GM12801 (cell line): Measurements from ENCODE around the gene NAA10.

ENCODE experiments used
- TF ChIP-seq, protein P1 (sequence below): IDR thresholded peaks from one replicate; pipeline ENCODE4 v1.5.1; 2011; ENCODE audit warnings: control low read depth; ENCODE audit not compliant: insufficient read length; ENCODE audit errors: extremely low read depth

The NAA10 gene

DNA sequence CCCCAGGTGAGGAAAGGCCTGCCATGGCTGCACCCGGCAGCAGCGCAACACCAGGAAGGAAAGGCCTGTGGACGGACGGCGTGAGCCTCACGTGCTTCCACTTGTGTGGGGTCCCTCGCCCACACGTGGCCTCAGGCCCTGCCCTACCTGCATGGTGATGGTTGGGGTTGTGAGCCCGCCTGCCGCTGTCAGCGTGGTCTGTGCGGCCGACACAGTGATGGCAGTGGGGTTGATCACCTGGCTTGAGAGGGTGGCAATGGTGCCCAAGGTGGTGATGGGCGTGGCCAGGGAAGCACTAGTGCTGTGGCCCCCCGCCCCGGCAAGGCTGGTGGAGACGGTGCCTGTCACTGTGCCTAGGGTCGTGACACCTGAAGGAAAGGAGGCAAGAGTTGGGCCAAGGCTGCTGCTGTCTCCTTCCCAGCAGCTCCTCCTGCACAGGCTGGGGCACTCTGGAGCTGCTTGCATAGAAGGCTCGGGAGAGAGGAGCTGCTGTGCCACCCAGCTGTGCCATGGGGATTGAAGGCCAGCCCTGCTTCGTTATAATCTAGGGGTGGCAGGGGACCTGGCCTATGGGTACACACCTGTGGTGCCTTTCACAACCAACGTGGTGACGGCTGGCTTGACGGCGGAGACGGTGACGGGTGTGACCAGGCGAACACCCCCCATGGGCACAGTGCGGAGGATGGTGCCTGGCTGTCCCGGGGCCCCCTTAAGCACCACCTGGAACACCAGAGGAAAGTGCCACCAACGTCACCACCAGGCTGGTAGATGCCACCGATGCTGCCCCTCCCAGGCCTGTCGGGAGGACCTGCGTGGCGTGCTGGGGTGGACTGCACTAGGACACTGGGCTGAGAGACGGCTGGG lies 21.4 kb upstream of the NAA10 start:
- TF ChIP-seq, protein P1, sequence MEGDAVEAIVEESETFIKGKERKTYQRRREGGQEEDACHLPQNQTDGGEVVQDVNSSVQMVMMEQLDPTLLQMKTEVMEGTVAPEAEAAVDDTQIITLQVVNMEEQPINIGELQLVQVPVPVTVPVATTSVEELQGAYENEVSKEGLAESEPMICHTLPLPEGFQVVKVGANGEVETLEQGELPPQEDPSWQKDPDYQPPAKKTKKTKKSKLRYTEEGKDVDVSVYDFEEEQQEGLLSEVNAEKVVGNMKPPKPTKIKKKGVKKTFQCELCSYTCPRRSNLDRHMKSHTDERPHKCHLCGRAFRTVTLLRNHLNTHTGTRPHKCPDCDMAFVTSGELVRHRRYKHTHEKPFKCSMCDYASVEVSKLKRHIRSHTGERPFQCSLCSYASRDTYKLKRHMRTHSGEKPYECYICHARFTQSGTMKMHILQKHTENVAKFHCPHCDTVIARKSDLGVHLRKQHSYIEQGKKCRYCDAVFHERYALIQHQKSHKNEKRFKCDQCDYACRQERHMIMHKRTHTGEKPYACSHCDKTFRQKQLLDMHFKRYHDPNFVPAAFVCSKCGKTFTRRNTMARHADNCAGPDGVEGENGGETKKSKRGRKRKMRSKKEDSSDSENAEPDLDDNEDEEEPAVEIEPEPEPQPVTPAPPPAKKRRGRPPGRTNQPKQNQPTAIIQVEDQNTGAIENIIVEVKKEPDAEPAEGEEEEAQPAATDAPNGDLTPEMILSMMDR, result no peak

DNA sequence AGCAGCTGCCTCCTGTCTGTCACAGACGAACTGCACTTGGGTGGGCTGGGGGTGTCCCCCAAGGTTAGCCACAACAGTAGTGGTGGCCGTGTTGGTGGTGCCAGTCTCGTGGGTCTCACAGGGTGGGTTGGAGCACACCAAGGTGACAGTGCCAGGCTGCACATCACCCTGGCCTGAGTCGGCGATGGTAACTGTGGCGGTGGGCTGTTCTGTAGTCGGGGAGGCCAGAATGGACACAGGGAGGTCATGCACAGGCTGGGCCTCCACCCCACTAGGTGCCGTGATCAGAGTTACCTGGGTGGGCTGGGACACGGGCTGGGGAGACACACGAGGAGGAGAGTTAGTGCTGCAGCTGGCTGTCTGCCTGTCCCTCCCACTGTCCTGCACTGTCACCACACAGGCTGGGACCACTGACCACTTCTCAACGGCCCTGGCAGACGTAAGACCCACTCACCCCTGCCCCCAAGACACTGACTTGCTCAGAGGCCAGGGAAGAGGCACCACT lies 20.4 kb upstream of the NAA10 start:
- TF ChIP-seq, protein P1, result no peak

GRCh38 chrX:153954558-153955227 lies 19.9 kb upstream of the NAA10 start:
- TF ChIP-seq, protein P1, result no peak

DNA sequence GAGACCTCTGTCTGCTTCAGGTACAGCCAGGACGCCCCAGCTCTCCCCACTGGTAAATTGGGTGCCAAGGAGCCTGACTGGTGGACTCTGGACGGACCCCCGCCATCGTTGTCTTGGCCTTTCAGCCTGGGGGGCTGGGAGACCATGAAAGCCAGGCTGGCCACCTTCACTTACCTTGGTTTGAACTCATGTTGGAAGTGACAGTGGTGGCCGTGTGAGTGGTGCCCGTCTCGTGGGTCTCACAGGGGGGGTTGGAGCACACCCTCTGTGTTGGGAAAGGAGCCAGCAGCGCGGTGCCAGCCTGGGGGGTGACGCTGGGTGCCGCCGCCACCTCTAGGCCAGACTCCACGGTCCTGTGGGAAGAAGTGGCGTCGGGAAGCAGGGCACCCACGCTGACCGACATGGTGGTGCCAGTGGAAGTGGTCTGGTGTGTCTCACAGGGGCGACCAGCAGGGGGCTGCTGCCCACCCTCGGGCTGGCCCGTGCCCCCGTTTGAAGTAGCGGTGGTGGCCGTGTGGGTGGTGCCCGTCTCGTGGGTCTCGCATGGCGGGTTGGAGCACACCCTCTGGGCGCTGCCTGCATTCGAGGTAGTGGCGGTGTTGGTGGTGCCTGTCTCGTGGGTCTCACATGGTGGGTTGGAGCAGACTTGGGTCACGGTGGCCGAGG lies 19.2 kb upstream of the NAA10 start:
- TF ChIP-seq, protein P1, result no peak

DNA sequence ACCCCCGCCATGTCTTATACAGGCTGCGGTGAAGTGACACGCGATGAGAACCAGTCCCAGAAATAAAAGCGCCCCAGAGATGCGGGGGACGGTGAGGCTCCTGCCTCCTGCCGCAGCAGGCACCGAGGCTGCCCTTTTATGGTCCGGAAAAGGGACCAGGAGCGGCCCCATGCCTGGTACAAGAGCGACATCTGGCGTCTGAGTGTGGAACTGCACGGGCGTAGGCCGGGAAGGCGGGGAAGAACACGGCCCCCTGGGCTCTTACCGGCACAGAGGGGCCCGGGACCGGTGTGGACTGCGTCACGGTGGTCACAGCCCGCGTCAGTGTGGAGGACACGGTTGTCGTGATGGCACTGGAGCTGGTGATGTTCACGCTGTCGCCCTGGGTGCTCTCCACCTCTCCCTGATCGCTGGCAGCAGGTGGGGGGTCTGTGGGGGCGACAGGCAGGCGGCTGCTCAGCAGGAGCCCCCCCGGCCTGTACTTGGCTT lies 18.5 kb upstream of the NAA10 start:
- TF ChIP-seq, protein P1, result no peak

GRCh38 chrX:153952373-153953026 lies 17.7 kb upstream of the NAA10 start:
- TF ChIP-seq, protein P1, result no peak
